T-helper 2 cell treated with Interferon-gamma antibody and Interleukin-4, amounts not matched to agents 100 ng/mL and 5 ng/mL, for 36 hours (primary cell): ENCODE results near the gene RAI14. TPM values are rescaled to one million over a fixed set of nuclear protein-coding genes. Genes with fewer than 3 reads are reported as not detected.
"Not testable (repeated sequence)": the region's sequence is repeated elsewhere in the genome, so short reads cannot be mapped to it uniquely, and the experiment has no call there.

Source experiments
- intact Hi-C: fragments of 100-400 bp; cut with micrococcal nuclease; formaldehyde crosslinking; loops from one replicate; pipeline ENCODE4 v1.15.1; 2023
- total RNA-seq: library from RNA; stranded (reverse); gene quantifications from 2 replicates; pipeline ENCODE4 v1.2.3, GENCODE V29; 2022

Gene RAI14
- total RNA-seq, 1 donor from 2014 or later = 1.2 TPM

GRCh38 chr5:34724741-34725140 lies 68.6 kb downstream of the RAI14 start:
- intact Hi-C loops = no loop called here

- intact Hi-C loops = not testable (repeated sequence)
Observed at GRCh38 chr5:34727166-34727749, 71.1 kb downstream of the RAI14 start.

DNA sequence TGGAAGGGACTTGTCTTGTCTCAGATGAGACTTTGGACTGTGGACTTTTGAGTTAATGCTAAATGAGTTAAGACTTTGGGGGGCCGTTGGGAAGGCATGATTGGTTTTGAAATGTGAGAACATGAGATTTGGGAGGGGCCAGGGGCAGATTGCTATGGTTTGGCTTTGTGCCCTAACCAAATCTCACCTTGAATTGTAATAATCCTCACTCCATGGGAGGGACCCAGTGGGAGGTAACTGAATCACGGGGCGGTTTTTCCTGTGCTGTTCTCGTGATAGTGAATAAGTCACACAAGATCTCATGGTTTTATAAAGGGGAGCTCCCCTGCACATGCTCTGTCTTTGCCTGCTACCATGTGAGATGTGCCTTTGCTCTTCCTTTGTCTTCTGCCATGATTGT lies 72.1 kb downstream of the RAI14 start:
- intact Hi-C loops = no loop called here

DNA sequence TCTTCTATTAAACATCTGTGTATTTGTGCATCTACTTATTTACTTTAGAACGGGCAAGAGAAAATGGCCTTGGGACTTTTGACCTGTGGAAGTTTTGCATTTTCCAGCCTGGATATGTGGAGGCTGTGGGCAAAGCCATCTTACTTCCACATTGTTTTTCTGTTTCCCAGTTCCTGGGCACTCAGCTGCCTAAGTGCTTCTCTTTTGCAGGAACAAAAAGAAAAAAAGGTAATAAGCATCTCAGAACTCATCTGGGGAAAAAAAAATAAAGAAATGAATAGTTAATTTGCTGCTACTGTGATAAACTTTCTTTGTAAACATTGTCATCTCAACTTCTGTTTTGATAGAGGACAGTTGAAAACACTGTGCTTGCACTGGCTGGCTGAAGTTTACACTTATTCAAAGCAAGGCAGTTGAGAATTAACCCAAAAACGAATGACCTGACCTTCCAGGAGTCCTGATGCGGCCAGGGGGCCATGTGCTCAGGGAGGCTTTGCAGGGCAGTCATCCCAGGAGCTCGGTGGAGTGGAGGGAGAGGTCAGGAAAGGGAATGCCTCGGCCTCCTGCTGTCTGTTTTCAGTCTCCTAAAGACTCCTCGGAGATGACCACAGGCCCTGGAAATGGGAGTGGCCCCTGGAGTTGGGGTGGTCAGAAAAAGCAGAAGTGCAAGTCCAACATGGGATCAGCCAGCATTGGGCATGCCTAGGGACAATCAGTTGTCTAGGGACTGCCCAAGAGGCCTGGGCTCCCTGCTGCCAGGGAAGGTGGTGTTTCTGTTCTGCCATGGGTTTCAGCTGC lies 75.5 kb downstream of the RAI14 start:
- intact Hi-C loops = no loop called here

DNA sequence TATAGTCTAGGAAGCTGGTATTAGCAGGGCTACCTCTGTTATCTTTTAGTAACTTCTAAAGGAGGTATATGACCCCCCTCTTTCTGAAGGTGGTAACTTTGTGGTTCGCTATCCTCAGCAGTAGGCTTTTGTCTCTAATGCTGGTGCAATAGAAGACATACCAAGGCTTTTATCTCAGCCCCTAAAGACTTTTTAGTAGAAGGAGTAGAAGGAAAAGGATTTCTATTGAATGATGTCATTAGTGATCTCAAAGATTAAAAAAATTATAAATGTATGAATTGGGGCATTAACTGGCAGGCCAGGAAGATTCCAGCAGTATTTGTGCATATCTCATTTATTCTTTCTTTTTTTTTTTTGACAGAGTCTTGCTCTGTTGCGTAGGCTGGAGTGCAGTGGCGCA lies 78.2 kb downstream of the RAI14 start:
- intact Hi-C loops = no loop called here

DNA sequence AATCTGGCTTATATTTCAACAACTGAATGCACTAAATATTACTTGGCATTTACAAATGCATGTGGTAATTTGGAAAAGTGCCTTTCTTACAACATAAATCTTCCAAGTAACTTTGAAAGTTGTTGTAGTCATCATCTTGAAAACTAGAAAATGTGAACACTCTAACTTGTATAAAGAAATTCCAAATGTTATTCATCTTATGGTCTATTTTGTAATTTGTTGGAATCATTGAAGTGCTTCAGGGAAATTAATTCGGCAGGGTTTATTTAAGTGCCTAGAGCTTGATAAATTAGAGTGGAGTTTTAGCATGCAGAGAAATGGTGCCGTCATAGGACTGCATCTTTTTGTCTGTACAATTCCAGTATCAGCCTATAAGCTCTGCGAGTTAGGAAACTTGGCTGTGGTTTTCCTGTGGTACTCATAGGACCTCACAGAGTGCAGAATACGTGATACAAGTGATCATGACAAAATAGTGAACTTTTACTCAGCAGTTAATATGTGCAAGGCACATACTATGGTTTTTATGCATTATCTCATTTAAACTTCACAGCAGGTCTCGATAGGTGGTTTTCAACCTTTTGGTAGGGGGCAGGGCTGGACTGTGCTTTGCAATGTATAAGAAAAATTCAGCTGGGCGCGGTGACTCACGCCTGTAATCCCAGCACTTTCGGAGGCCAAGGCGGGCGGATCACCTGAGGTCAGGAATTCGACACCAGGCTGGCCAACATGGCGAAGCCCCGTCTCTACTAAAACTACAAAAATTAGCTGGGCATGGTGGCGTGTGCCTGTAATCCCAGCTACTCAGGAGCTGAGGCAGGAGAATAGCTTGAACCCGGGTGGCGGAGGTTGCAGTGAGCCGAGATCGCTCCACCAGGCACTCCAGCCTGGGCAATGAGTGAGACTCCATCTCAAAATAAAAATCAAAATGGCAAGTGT lies 79.6 kb downstream of the RAI14 start:
- intact Hi-C loops = no loop called here

- intact Hi-C loops = no loop called here
Observed at GRCh38 chr5:34736445-34737115, 80.5 kb downstream of the RAI14 start.

GRCh38 chr5:34737731-34738130 lies 81.6 kb downstream of the RAI14 start:
- intact Hi-C loops = no loop called here

- intact Hi-C loops = no loop called here
Observed at GRCh38 chr5:34738381-34738780, 82.3 kb downstream of the RAI14 start.

- intact Hi-C loops = no loop called here
Observed at GRCh38 chr5:34740389-34740806, 84.3 kb downstream of the RAI14 start.

- intact Hi-C loops = no loop called here
Observed at GRCh38 chr5:34742061-34742460, 85.9 kb downstream of the RAI14 start.

GRCh38 chr5:34743878-34744277 lies 87.8 kb downstream of the RAI14 start:
- intact Hi-C loops = no loop called here

- intact Hi-C loops = no loop called here
Observed at GRCh38 chr5:34748431-34748830, 92.3 kb downstream of the RAI14 start.

DNA sequence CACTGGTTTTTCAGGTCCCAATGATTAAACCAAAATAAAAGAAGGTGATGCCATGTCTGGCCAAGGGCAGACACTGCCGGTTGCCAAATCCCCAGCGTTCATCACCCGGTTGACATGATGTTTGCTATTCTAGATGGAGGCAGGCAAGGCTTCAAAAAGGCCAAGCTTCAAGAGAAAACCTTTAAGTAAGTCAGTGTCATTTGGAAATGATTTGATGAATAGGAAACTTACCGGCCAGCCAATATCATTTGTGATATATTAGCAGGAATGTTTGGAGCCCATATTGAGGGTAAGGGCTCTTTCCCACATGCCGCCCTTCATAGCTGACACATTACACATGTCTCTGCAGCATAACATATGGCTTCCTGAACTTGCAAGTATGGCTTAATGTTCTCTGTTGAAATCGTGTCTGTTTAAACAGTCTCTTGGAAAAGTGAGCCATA lies 93.3 kb downstream of the RAI14 start:
- intact Hi-C loops = no loop called here

DNA sequence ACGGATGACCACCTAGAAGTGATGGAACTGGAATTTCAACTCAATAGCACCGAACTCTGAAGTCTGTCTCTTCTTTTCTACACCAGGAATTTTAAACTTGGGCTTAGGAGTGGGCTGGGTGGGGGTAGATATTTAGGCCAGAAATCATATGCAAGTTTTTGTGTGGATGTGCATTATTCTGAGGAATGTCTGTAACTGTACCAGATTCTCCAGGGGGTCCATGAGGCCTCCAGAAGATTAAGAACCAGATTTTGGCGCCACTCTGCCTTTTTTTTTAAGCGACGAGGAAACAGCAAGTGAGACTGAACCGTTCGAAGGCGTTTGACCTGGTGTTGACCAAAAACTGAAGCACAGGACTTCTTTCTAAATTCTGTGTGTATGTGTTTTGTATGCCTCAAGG lies 94.1 kb downstream of the RAI14 start:
- intact Hi-C loops = no loop called here

GRCh38 chr5:34751807-34752736 lies 95.9 kb downstream of the RAI14 start:
- intact Hi-C loops = no loop called here

GRCh38 chr5:34753236-34753635 lies 97.1 kb downstream of the RAI14 start:
- intact Hi-C loops = not testable (repeated sequence)

DNA sequence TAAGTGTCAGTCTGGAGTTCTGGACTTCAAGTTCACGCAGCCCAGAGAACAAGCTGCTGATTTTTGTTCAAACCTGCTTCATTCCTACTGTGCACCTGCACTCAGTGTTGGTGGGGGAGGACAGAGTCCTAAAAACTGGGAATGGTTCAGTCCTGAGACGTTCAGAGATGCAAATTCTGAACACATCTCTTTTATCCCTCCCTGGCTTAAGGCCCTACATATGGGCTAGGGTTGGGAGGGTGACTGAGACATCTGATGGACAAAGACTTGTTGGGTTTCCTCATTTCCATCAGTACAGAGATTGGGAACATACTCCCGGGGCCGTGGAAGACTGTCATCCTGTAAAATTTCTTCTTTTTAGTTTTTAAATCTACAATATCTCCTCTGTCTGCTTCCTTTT lies 99.8 kb downstream of the RAI14 start:
- intact Hi-C loops = no loop called here

DNA sequence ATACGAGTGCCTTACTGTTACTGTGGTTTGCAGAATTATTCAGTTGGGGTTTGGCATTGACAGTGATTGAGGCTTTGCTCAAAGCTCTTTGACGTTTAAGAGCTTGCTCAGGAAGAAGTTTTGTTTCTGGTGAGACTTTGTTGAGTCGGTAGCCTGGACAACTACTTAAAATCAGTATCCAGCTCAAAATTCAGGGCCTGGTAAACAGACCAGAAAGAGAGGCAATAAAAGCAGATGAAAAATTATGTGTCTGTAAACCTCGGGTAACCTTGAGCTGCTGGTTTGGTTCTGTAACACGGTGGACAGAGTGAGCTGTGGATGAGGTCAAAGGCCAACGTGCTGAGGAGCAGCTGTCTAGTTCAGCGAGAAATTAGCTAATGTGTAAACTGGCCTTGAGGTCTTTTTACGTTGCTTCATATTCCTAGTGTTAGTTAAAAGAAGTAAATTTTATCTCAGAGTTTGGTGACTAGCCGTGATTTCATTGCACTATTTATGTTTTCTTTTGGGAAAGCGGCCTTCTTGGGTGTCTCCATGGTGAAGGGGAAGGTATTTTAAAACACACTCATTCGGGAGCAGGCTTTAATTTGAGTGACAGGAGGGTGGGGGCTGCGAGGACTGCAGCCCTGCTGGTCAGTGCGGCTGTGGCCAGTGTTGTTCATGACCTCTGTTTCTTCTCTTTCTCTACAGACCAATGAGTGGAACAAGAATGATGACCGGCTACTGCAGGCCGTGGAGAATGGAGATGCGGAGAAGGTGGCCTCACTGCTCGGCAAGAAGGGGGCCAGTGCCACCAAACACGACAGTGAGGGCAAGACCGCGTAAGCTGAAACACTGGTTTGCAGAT lies 100.9 kb downstream of the RAI14 start:
- intact Hi-C loops = no loop called here
